ENCODE results near the gene LYZL4. TPM values are rescaled to one million over a fixed set of nuclear protein-coding genes. Genes with fewer than 3 reads are reported as not detected.

The LYZL4 gene
- total RNA-seq, 1 experiment from 2014 or later: not detected

GRCh38 chr3:42450567-42450966 lies 40.2 kb upstream of the LYZL4 start:
- Histone ChIP-seq H3K4me2 (ENCODE audit: low read length) (no peak overlapping the region), H4K20me1 (ENCODE audit: insufficient read depth) (no peaks in the 10 kb centered on the region), H2AFZ (ENCODE audit: low read depth, low read length, poor library complexity, severe bottlenecking) (no peak overlapping the region), H3K9ac (ENCODE audit: low read length) (no peak overlapping the region), H3K4me3 (replicated peaks in 1 of 2; ENCODE audit: low read depth in 1 of 2, low read length in 2 of 2) (no peak overlapping the region), H3K27me3 (ENCODE audit: insufficient read depth, low read length) (no peaks in the 10 kb centered on the region), H3K27ac (ENCODE audit: low read depth, low read length) (no peak overlapping the region), H3K4me1 (ENCODE audit: control insufficient read depth in 1 of 2, insufficient read depth in 2 of 2, low read length in 2 of 2) (peaks cover 0 to 5% of the 10 kb centered on the region in 2 experiments; a peak in 1 of 4 replicates), H3K36me3 (ENCODE audit: control insufficient read depth in 1 of 2, insufficient read depth in 2 of 2, low read length in 2 of 2) (no peaks in the 10 kb centered on the region), H3K79me2 (ENCODE audit: insufficient read depth, low read length) (no peaks in the 10 kb centered on the region), H3K9me3 (ENCODE audit: control insufficient read depth in 1 of 2, insufficient read depth in 1 of 2, low read depth in 1 of 2, low read length in 2 of 2) (no peaks in the 10 kb centered on the region), H3K9me2 (ENCODE audit: insufficient read depth) (no peaks in the 10 kb centered on the region)
- BruUV-seq (replicated peaks): no TSS peak
- intact Hi-C loops (cut with micrococcal nuclease): no loop called here
- CTCF ChIA-PET: no interaction called here
- DNase-seq (ENCODE audit: low read depth, low spot score) (no peak), ATAC-seq (no peak)
- no peak for TF ChIP-seq REST (IDR thresholded peaks at IDR 0.05; ENCODE audit: low read depth)
- TF ChIP-seq CTCF (IDR thresholded peaks at IDR 0.05 in 2 of 3, conservative IDR thresholded peaks at IDR 0.05 in 1 of 3; ENCODE audit: borderline replicate concordance in 1 of 3, insufficient read depth in 1 of 3, low read depth in 2 of 3, low read length in 2 of 3): no peak
- no peak for TF ChIP-seq POLR2A (IDR thresholded peaks at IDR 0.05; ENCODE audit: borderline replicate concordance, extremely low read depth, insufficient read depth, insufficient read length)
- TF ChIP-seq YY1 (IDR thresholded peaks at IDR 0.05; ENCODE audit: extremely low read depth, insufficient replicate concordance, low read depth, low read length): no peak
- no peak for TF ChIP-seq JUND (IDR thresholded peaks at IDR 0.05)
- TF ChIP-seq ELF1 (IDR thresholded peaks at IDR 0.05; ENCODE audit: borderline replicate concordance, low read depth): no peak
- TF ChIP-seq EGR1 (IDR thresholded peaks at IDR 0.05; ENCODE audit: low read depth): no peak
- no peak for TF ChIP-seq CEBPB (IDR thresholded peaks at IDR 0.05; ENCODE audit: low read depth)
- TF ChIP-seq SRF (IDR thresholded peaks at IDR 0.05; ENCODE audit: low read depth): no peak
- POLR2A ChIA-PET: no interaction called here
- RAD21 ChIA-PET (ENCODE audit: low non-redundant PET in 1 of 2, low total read pairs in 2 of 2, uncharacterized antibody in 2 of 2, unreplicated experiment in 2 of 2): no interaction called here
